Neural progenitor cell (in vitro differentiated cells): ENCODE measurements around the gene GNG3.

ENCODE experiments used
- EZH2 ChIP-seq: fragments of 200-600 bp; sonication (generic); IDR thresholded peaks from 2 replicates; pipeline ENCODE4 v1.6.1; 2017; ENCODE audit warnings: antibody characterized with exemption, mild to moderate bottlenecking, moderate library complexity
- TF ChIP-seq, protein P1 (sequence below): fragments of 200-600 bp; sonication (generic); IDR thresholded peaks from 2 replicates; pipeline ENCODE4 v1.5.1; 2017; ENCODE audit warnings: antibody characterized with exemption, mild to moderate bottlenecking

DNA sequence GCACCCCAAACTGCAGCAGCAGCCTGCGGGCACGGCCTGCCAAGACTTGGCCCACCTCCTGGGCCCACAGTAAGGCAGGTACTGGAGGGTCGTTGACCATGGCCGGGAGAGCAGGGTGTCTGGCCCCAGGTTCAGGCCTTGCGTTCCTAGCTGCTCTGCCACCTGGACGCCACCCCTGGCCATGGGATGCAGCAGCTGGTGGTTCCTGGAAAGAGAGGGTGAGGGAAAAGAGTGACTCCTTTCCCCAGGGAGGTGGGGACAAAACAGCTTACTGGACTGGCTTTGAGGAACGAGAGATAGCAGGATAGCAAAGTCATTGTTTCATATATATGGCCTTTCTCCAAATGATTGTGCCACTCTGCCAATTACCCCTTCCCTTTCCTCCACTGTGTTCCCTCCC is 2.1 kb upstream of the GNG3 start:
- TF ChIP-seq, protein P1, sequence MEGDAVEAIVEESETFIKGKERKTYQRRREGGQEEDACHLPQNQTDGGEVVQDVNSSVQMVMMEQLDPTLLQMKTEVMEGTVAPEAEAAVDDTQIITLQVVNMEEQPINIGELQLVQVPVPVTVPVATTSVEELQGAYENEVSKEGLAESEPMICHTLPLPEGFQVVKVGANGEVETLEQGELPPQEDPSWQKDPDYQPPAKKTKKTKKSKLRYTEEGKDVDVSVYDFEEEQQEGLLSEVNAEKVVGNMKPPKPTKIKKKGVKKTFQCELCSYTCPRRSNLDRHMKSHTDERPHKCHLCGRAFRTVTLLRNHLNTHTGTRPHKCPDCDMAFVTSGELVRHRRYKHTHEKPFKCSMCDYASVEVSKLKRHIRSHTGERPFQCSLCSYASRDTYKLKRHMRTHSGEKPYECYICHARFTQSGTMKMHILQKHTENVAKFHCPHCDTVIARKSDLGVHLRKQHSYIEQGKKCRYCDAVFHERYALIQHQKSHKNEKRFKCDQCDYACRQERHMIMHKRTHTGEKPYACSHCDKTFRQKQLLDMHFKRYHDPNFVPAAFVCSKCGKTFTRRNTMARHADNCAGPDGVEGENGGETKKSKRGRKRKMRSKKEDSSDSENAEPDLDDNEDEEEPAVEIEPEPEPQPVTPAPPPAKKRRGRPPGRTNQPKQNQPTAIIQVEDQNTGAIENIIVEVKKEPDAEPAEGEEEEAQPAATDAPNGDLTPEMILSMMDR = no peak
- TF ChIP-seq EZH2 = no peak
